HepG2 (cell line): ENCODE results near the gene LINC00237. TPM values are rescaled to one million over a fixed set of nuclear protein-coding genes. Genes with fewer than 3 reads are reported as not detected.

Experiments
- ATF7 ChIP-seq, 2 experiments: fragments of 450-650 bp in 1 of 2; sonication (generic) in 1 of 2; formaldehyde crosslinking in 1 of 2; IDR thresholded peaks; 2 replicates each; pipeline versions ENCODE4 v1.4.0 to v1.6.1; 2016 to 2020; ENCODE audit warnings: antibody characterized with exemption in 1 of 2, mild to moderate bottlenecking in 1 of 2, missing genetic modification reagents in 1 of 2
- ETS1 ChIP-seq: sonication (generic); formaldehyde crosslinking; IDR thresholded peaks from 2 replicates; pipeline ENCODE4 v1.4.0; 2020; ENCODE audit warnings: missing genetic modification reagents
- GLMP ChIP-seq: sonication (generic); formaldehyde crosslinking; IDR thresholded peaks from 2 replicates; pipeline ENCODE4 v1.9.0; 2021; ENCODE audit warnings: missing genetic modification reagents, mild to moderate bottlenecking, borderline replicate concordance
- HNF4G ChIP-seq, 2 experiments: sonication (generic) in 1 of 2; formaldehyde crosslinking in 1 of 2; IDR thresholded peaks; 2 replicates each; pipeline versions ENCODE4 v1.4.0 to v1.6.1; 2011 to 2020; ENCODE audit warnings: borderline replicate concordance in 2 of 2, low read depth in 2 of 2, mild to moderate bottlenecking in 2 of 2, low read length in 1 of 2, missing genetic modification reagents in 1 of 2, moderate library complexity in 1 of 2
- HOXA7 ChIP-seq: sonication (generic); formaldehyde crosslinking; IDR thresholded peaks from 2 replicates; pipeline ENCODE4 v1.8.1; 2022; ENCODE audit warnings: mild to moderate bottlenecking, missing genetic modification reagents, moderate library complexity
- MAZ ChIP-seq, 2 experiments: sonication (generic) in 1 of 2; formaldehyde crosslinking in 1 of 2; IDR thresholded peaks; 2 replicates each; pipeline versions ENCODE4 v1.5.0 to v1.6.1; 2012 to 2020; ENCODE audit warnings: low read depth in 2 of 2, mild to moderate bottlenecking in 2 of 2, borderline replicate concordance in 1 of 2, improper control_type of control experiment in 1 of 2, low read length in 1 of 2, missing genetic modification reagents in 1 of 2, moderate library complexity in 1 of 2
- MYNN ChIP-seq: sonication (generic); formaldehyde crosslinking; IDR thresholded peaks from 2 replicates; pipeline ENCODE4 v1.4.0; 2020; ENCODE audit warnings: mild to moderate bottlenecking, low read depth, missing genetic modification reagents
- NFRKB ChIP-seq: fragments of 450-650 bp; IDR thresholded peaks from 2 replicates; pipeline ENCODE4 v1.6.1; 2017
- NR0B2 ChIP-seq: sonication (generic); formaldehyde crosslinking; IDR thresholded peaks from 2 replicates; pipeline ENCODE4 v1.4.0; 2020; ENCODE audit warnings: mild to moderate bottlenecking, missing genetic modification reagents
- RORA ChIP-seq: sonication (generic); formaldehyde crosslinking; IDR thresholded peaks from 2 replicates; pipeline ENCODE4 v1.5.0; 2020; ENCODE audit warnings: mild to moderate bottlenecking, missing genetic modification reagents, moderate library complexity
- SP4 ChIP-seq: sonication (generic); formaldehyde crosslinking; IDR thresholded peaks from 2 replicates; pipeline ENCODE4 v1.8.1; 2023; ENCODE audit warnings: mild to moderate bottlenecking, missing genetic modification reagents
- ZBTB38 ChIP-seq: sonication (generic); formaldehyde crosslinking; IDR thresholded peaks from 2 replicates; pipeline ENCODE4 v1.5.1; 2020; ENCODE audit warnings: mild to moderate bottlenecking, missing genetic modification reagents
- ZGPAT ChIP-seq: IDR thresholded peaks from 2 replicates; pipeline ENCODE4 v1.6.1; 2016; ENCODE audit warnings: mild to moderate bottlenecking
- ZHX1 ChIP-seq: sonication (generic); formaldehyde crosslinking; IDR thresholded peaks from 2 replicates; pipeline ENCODE4 v1.8.1; 2022; ENCODE audit warnings: low read depth, mild to moderate bottlenecking, missing genetic modification reagents
- ZNF20 ChIP-seq: sonication (generic); formaldehyde crosslinking; IDR thresholded peaks from 2 replicates; pipeline ENCODE4 v1.4.0; 2020; ENCODE audit warnings: mild to moderate bottlenecking, moderate library complexity, missing genetic modification reagents
- ZNF234 ChIP-seq: sonication (generic); formaldehyde crosslinking; conservative IDR thresholded peaks from 2 replicates; pipeline ENCODE4 v1.5.1; 2020; ENCODE audit warnings: mild to moderate bottlenecking, missing genetic modification reagents
- ZNF431 ChIP-seq: sonication (generic); formaldehyde crosslinking; IDR thresholded peaks from 2 replicates; pipeline ENCODE4 v1.9.0; 2022; ENCODE audit warnings: missing genetic modification reagents, low read depth, mild to moderate bottlenecking, borderline replicate concordance
- ZNF567 ChIP-seq: sonication (generic); formaldehyde crosslinking; IDR thresholded peaks from 2 replicates; pipeline ENCODE4 v1.8.1; 2023; ENCODE audit warnings: mild to moderate bottlenecking, missing genetic modification reagents, borderline replicate concordance
- ZNF782 ChIP-seq: sonication (generic); formaldehyde crosslinking; IDR thresholded peaks from 2 replicates; pipeline ENCODE4 v1.4.0; 2020; ENCODE audit warnings: missing genetic modification reagents, mild to moderate bottlenecking, borderline replicate concordance
- ZNF839 ChIP-seq: sonication (generic); formaldehyde crosslinking; IDR thresholded peaks from 2 replicates; pipeline ENCODE4 v1.4.0; 2020; ENCODE audit warnings: missing genetic modification reagents, mild to moderate bottlenecking, borderline replicate concordance
- ZNF891 ChIP-seq: sonication (generic); formaldehyde crosslinking; IDR thresholded peaks from 2 replicates; pipeline ENCODE4 v1.5.0; 2020; ENCODE audit warnings: mild to moderate bottlenecking, missing genetic modification reagents
- polyA plus RNA-seq, 8 experiments: library from polyadenylated mRNA; depleted of rRNA in 3 of 8; stranded (reverse) in 7 of 8; unstranded in 1 of 8; fragments of >200 nt; fragmentation: Illumina TruSeq in 4 of 8; extraction: Trizol in 4 of 8; gene quantifications; 2 replicates each; pipeline versions ENCODE4 v1.2.1 to v1.2.3, GENCODE V29; 2011 to 2016; ENCODE audit warnings: low read depth in 4 of 8, missing spikeins in 1 of 8, mixed read lengths in 1 of 8; ENCODE audit not compliant: insufficient read depth in 1 of 8
- total RNA-seq, 5 experiments: library from RNA; depleted of rRNA; stranded (reverse); fragments of >200 nt; fragmentation: Illumina TruSeq; extraction: Trizol; gene quantifications; 2 replicates each; pipeline ENCODE4 v1.2.3, GENCODE V29; 2016; ENCODE audit warnings: low read depth in 1 of 5

Gene LINC00237
- total and polyA plus RNA-seq, 2 of the 13 experiments (the other 11 are each of a cell fraction or from before 2014, with no cell fraction given): not detected

GRCh38 chr20:21134883-21135493, 28.8 kb upstream of the LINC00237 start (continued):
- TF ChIP-seq ZHX1 (CRISPR knock-in tag) (no peak), MAZ (IDR thresholded peaks at IDR 0.05; ENCODE audit: borderline replicate concordance, low read depth, low read length) (no peak), MAZ (CRISPR knock-in tag; IDR thresholded peaks at IDR 0.05; ENCODE audit: low read depth) (no peak), MYNN (CRISPR knock-in tag) (0 out of 2 replicates have a peak, but pooled peaks have one; percentile 61), ZBTB38 (CRISPR knock-in tag) (no peak), ZNF20 (no peak), GLMP (no peak), RORA (CRISPR knock-in tag) (no peak), ZNF567 (no peak), SP4 (no peak; the same call in 1 of the 2 replicates), ZNF431 (CRISPR knock-in tag) (no peak; the same call in 1 of the 2 replicates), ZGPAT (CRISPR knock-in tag) (peak; percentile 99), ZNF782 (CRISPR knock-in tag) (0 out of 2 replicates have a peak, but pooled peaks have one; percentile 26), NR0B2 (CRISPR knock-in tag) (no peak), HNF4G (IDR thresholded peaks at IDR 0.05; ENCODE audit: borderline replicate concordance, low read depth, low read length) (peak; percentile 90), HNF4G (CRISPR knock-in tag; IDR thresholded peaks at IDR 0.05; ENCODE audit: borderline replicate concordance, low read depth) (peak; percentile 56; the same call in 1 of the 2 replicates), ZNF891 (no peak), ZNF234 (CRISPR knock-in tag) (0 out of 2 replicates have a peak, but pooled peaks have one; percentile 67), ZNF839 (CRISPR knock-in tag) (no peak), ETS1 (CRISPR knock-in tag) (no peak), ATF7 (IDR thresholded peaks at IDR 0.05) (no peak), ATF7 (CRISPR knock-in tag; IDR thresholded peaks at IDR 0.05) (peak; percentile 57; the same call in 1 of the 2 replicates), HOXA7 (no peak), NFRKB (no peak)
